WTC11 (cell line): ENCODE results near the gene NUDT22. TPM values are rescaled to one million over a fixed set of nuclear protein-coding genes. Genes with fewer than 3 reads are reported as not detected.

ENCODE experiments used
- ATAC-seq: fragments of 200-7000 bp; cut with Tn5 transposase; 2 replicates; pipeline ENCODE4 v1.10.0; 2021; ENCODE audit warnings: mild to moderate bottlenecking, moderate library complexity
- CTCF ChIA-PET: fragments of 300-600 bp; sonication (Branson Sonifier 250); formaldehyde crosslinking; loops from one replicate; lab custom pipeline; 2021; ENCODE audit warnings: antibody characterized with exemption; lab: Charles Lee
- POLR2A ChIA-PET: fragments of 350-600 bp; sonication (Branson Sonifier 250); formaldehyde crosslinking; loops from one replicate; lab custom pipeline; 2021; ENCODE audit warnings: antibody characterized with exemption; lab: Charles Lee
- DNase-seq: peaks from one replicate; pipeline ENCODE4 v3.0.0; 2021; ENCODE audit warnings: low spot score
- H3K27ac Mint-ChIP-seq: 2 replicates; pipeline ENCODE4 v1.8.0; 2021; ENCODE audit warnings: mixed read lengths
- H3K27me3 Mint-ChIP-seq: 2 replicates; pipeline ENCODE4 v1.8.0; 2021; ENCODE audit warnings: low read depth, mild to moderate bottlenecking, moderate library complexity, mixed read lengths
- H3K36me3 Mint-ChIP-seq: 2 replicates; pipeline ENCODE4 v1.8.0; 2021; ENCODE audit warnings: mixed read lengths
- H3K4me1 Mint-ChIP-seq: 2 replicates; pipeline ENCODE4 v1.8.0; 2022; ENCODE audit warnings: mixed read lengths
- H3K4me3 Mint-ChIP-seq: 2 replicates; pipeline ENCODE4 v1.8.0; 2021; ENCODE audit warnings: mild to moderate bottlenecking, moderate library complexity, mixed read lengths
- H3K9me3 Mint-ChIP-seq: 2 replicates; pipeline ENCODE4 v1.8.0; 2021; ENCODE audit warnings: mixed read lengths
- CREM ChIP-seq: sonication (generic); formaldehyde crosslinking; IDR thresholded peaks from 2 replicates; pipeline ENCODE4 v1.8.1; 2022; ENCODE audit warnings: mild to moderate bottlenecking, missing genetic modification reagents, moderate library complexity
- CTCF ChIP-seq: fragments of 200-600 bp; IDR thresholded peaks from 2 replicates; pipeline ENCODE4 v1.8.0; 2022; ENCODE audit warnings: antibody characterized with exemption
- E2F4 ChIP-seq: sonication (generic); formaldehyde crosslinking; IDR thresholded peaks from 2 replicates; pipeline ENCODE4 v1.8.1; 2022; ENCODE audit warnings: low read depth, mild to moderate bottlenecking, moderate library complexity, missing genetic modification reagents, borderline replicate concordance
- E2F5 ChIP-seq: sonication (generic); formaldehyde crosslinking; IDR thresholded peaks from 2 replicates; pipeline ENCODE4 v1.8.1; 2022; ENCODE audit warnings: mild to moderate bottlenecking, moderate library complexity, missing genetic modification reagents
- EMX1 ChIP-seq: fragments of 250-450 bp; sonication (Bioruptor Pico); IDR thresholded peaks from 2 replicates; pipeline ENCODE4 v1.8.0; 2021; ENCODE audit warnings: mild to moderate bottlenecking
- ESRRA ChIP-seq: sonication (generic); formaldehyde crosslinking; IDR thresholded peaks from 2 replicates; pipeline ENCODE4 v1.8.1; 2022; ENCODE audit warnings: mild to moderate bottlenecking, missing genetic modification reagents, borderline replicate concordance
- IRF1 ChIP-seq: sonication (generic); formaldehyde crosslinking; IDR thresholded peaks from 2 replicates; pipeline ENCODE4 v1.8.0; 2023; ENCODE audit warnings: missing genetic modification reagents
- KAT7 ChIP-seq: sonication (generic); formaldehyde crosslinking; IDR thresholded peaks from 2 replicates; pipeline ENCODE4 v1.8.1; 2023; ENCODE audit warnings: missing genetic modification reagents, mild to moderate bottlenecking, borderline replicate concordance
- NFE2L1 ChIP-seq: sonication (generic); formaldehyde crosslinking; IDR thresholded peaks from 2 replicates; pipeline ENCODE4 v1.8.1; 2023; ENCODE audit warnings: missing genetic modification reagents
- NFYB ChIP-seq: sonication (generic); formaldehyde crosslinking; conservative IDR thresholded peaks from 2 replicates; pipeline ENCODE4 v1.8.0; 2022; ENCODE audit warnings: low read depth, missing genetic modification reagents
- RELA ChIP-seq: sonication (generic); formaldehyde crosslinking; IDR thresholded peaks from 2 replicates; pipeline ENCODE4 v1.8.1; 2022; ENCODE audit warnings: missing genetic modification reagents, mild to moderate bottlenecking, borderline replicate concordance
- RORB ChIP-seq: fragments of 250-450 bp; sonication (Bioruptor Pico); IDR thresholded peaks from 2 replicates; pipeline ENCODE4 v1.9.0; 2021; ENCODE audit warnings: mild to moderate bottlenecking
- STAT6 ChIP-seq: sonication (generic); formaldehyde crosslinking; conservative IDR thresholded peaks from 2 replicates; pipeline ENCODE4 v1.8.1; 2023; ENCODE audit warnings: mild to moderate bottlenecking, low read depth, missing genetic modification reagents, moderate library complexity
- ZBTB43 ChIP-seq: sonication (generic); formaldehyde crosslinking; IDR thresholded peaks from 2 replicates; pipeline ENCODE4 v1.8.1; 2023; ENCODE audit warnings: mild to moderate bottlenecking, missing genetic modification reagents
- ZNF281 ChIP-seq: sonication (generic); formaldehyde crosslinking; IDR thresholded peaks from 2 replicates; pipeline ENCODE4 v1.8.0; 2023; ENCODE audit warnings: mild to moderate bottlenecking, missing genetic modification reagents
- ZNF317 ChIP-seq: sonication (generic); formaldehyde crosslinking; IDR thresholded peaks from 2 replicates; pipeline ENCODE4 v1.8.1; 2023; ENCODE audit warnings: low read depth, mild to moderate bottlenecking, moderate library complexity, missing genetic modification reagents, borderline replicate concordance
- ZNF396 ChIP-seq: fragments of 250-450 bp; sonication (Bioruptor Pico); IDR thresholded peaks from 2 replicates; pipeline ENCODE4 v1.8.0; 2021; ENCODE audit warnings: mild to moderate bottlenecking, moderate library complexity, borderline replicate concordance
- ZNF416 ChIP-seq: fragments of 250-450 bp; sonication (Bioruptor Pico); IDR thresholded peaks from 2 replicates; pipeline ENCODE4 v1.9.0; 2021; ENCODE audit warnings: mild to moderate bottlenecking, inconsistent platforms
- ZNF423 ChIP-seq: fragments of 250-450 bp; sonication (Bioruptor Pico); IDR thresholded peaks from 2 replicates; pipeline ENCODE4 v2.1.2; 2022; ENCODE audit warnings: mild to moderate bottlenecking, moderate library complexity
- total RNA-seq: library from RNA; stranded (reverse); gene quantifications from 3 replicates; pipeline ENCODE4 v1.2.3, GENCODE V29; 2021

NUDT22 gene
- total RNA-seq, 1 experiment from 2014 or later = 64.4 TPM

GRCh38 chr11:64241241-64241490 lies 15.1 kb downstream of the NUDT22 start (continued):
- no peak for TF ChIP-seq CTCF
- no peak for TF ChIP-seq RORB (CRISPR knock-in tag)
- no peak for TF ChIP-seq NFYB (CRISPR knock-in tag)
- TF ChIP-seq, all 79 proteins: peak for 0

GRCh38 chr11:64241491-64242374 lies 15.7 kb downstream of the NUDT22 start:
- Mint-ChIP-seq H3K9me3 (no peaks in the 10 kb centered on the region), H3K4me1 (peaks cover 30% of the 10 kb centered on the region), H3K36me3 (peaks cover 12% of the 10 kb centered on the region), H3K27me3 (no peaks in the 10 kb centered on the region), H3K27ac (peak overlapping the region; percentile 86; the same call in 1 of the 2 replicates), H3K4me3 (peak overlapping the region; percentile 88)
- ChIA-PET POLR2A (interaction anchor here (0.5 to 1.5 kb wide), 12 partner anchors 8 to 89 kb away, joined by 3 to 9 read pairs (median 4); partner anchors contain the start of genes PLCB3, PRDX5, STIP1 and TRMT112), CTCF (interaction anchor here (0.6 to 3.8 kb wide), 16 partner anchors 9 to 322 kb away, joined by 3 to 50 read pairs (median 5); partner anchors contain the start of genes ESRRA, NUDT22, PLCB3 and PRDX5)
- DNase-seq = peak; percentile 100
- peak; percentile 11 for ATAC-seq
- TF ChIP-seq ZNF423 (CRISPR knock-in tag) (peak; percentile 60; the same call in 1 of the 2 replicates), CTCF (no peak), ZNF317 (no peak), ZNF281 (CRISPR knock-in tag) (0 out of 2 replicates have a peak, but pooled peaks have one; percentile 31), E2F4 (CRISPR knock-in tag) (no peak), IRF1 (no peak), ZNF396 (CRISPR knock-in tag) (no peak), E2F5 (peak; percentile 33; the same call in 1 of the 2 replicates), EMX1 (CRISPR knock-in tag) (0 out of 2 replicates have a peak, but pooled peaks have one; percentile 22), KAT7 (CRISPR knock-in tag) (peak; percentile 68; the same call in 1 of the 2 replicates), STAT6 (CRISPR knock-in tag) (no peak), ZBTB43 (CRISPR knock-in tag) (0 out of 2 replicates have a peak, but pooled peaks have one; percentile 10), RELA (CRISPR knock-in tag) (0 out of 2 replicates have a peak, but pooled peaks have one; percentile 29), CREM (0 out of 2 replicates have a peak, but pooled peaks have one; percentile 20), ZNF416 (CRISPR knock-in tag) (no peak), NFE2L1 (CRISPR knock-in tag) (no peak), ESRRA (CRISPR knock-in tag) (0 out of 2 replicates have a peak, but pooled peaks have one; percentile 57)
